Thyroid gland (tissue), 4 donors: ENCODE results near the gene CNKSR1. TPM values are rescaled to one million over a fixed set of nuclear protein-coding genes. Genes with fewer than 3 reads are reported as not detected.
A peak's percentile ranks its signal among the peaks of the same experiment; 100 is the strongest.

Experiments
- DNase-seq, 2 donors: peaks; one replicate each; pipeline ENCODE4 v3.0.0-alpha.2; 2019
- H3K27ac ChIP-seq, 3 donors: fragments of 200-600 bp; sonication (generic); 1 replicate in 2 of 3; 2 replicates in 1 of 3; pipeline ENCODE4 v1.5.1; 2016 to 2019; ENCODE audit warnings: mild to moderate bottlenecking in 1 of 3, moderate library complexity in 1 of 3
- H3K27me3 ChIP-seq: fragments of 200-600 bp; sonication (generic); one replicate; pipeline ENCODE4 v1.5.1; 2019
- H3K36me3 ChIP-seq, 2 donors: fragments of 200-600 bp; sonication (generic); one replicate each; pipeline ENCODE4 v1.5.1; 2016 to 2019
- H3K4me1 ChIP-seq, 2 donors: fragments of 200-600 bp; sonication (generic); one replicate each; pipeline ENCODE4 v1.5.1; 2017 to 2019
- H3K4me3 ChIP-seq, 3 donors: fragments of 200-600 bp; sonication (generic); replicated peaks in 1 of 3; 1 replicate in 2 of 3; 2 replicates in 1 of 3; pipeline ENCODE4 v1.5.1; 2016; ENCODE audit warnings: mild to moderate bottlenecking in 1 of 3
- H3K9me3 ChIP-seq: fragments of 200-600 bp; sonication (generic); one replicate; pipeline ENCODE4 v1.5.1; 2017
- POLR2A ChIP-seq, 2 donors: fragments of 450-650 bp; IDR thresholded peaks; one replicate each; pipeline ENCODE4 v1.6.1; 2017; ENCODE audit warnings: antibody characterized with exemption in 2 of 2, mild to moderate bottlenecking in 2 of 2, moderate library complexity in 1 of 2
- WGBS, 2 donors: methylation state at CpG; one replicate each; pipeline ENCODE4 v1.1.5; 2017; 5-methylcytosine and 5-hydroxymethylcytosine counted together
- intact Hi-C: fragments of 100-400 bp; cut with DNase I; formaldehyde crosslinking; loops from one replicate; pipeline ENCODE4 v1.15.1; 2023
- total RNA-seq, 4 donors: library from RNA; depleted of rRNA; stranded (reverse); fragments of >200 nt; gene quantifications; one replicate each; pipeline ENCODE4 v1.2.3, GENCODE V29; 2016
- TF ChIP-seq, protein P1 (sequence below), 6 experiments: fragments of 200-600 bp in 3 of 6; fragments of 450-650 bp in 3 of 6; sonication (generic) in 3 of 6; IDR thresholded peaks; one replicate each; pipeline ENCODE4 v1.5.1; 2016 to 2019; ENCODE audit warnings: antibody characterized with exemption in 6 of 6, mild to moderate bottlenecking in 2 of 6, inconsistent platforms in 1 of 6, moderate library complexity in 1 of 6

The CNKSR1 gene
- total RNA-seq, 4 donors from 2014 or later: 20.0 to 81.2 (median 31.6) TPM

DNA sequence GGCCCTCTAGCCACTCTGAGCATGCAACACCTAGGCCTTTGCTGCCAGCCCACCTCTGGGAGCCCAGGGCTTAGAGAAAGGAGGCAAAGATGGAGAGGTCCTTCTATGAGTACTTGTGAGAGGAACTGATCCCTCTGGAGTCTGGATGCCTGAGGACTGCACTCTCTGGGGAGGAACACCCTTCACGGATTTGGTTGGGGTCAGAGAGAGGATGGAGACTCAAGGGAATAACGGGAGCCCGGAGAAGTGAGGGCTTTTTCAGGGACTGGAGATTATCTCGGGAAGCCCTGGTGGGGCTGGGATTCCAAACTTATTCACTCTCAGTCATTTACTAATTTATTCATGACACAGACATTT is 8.1 kb upstream of the CNKSR1 start:
- H3K27ac ChIP-seq: peak overlapping the region in 2 of 3 donors; percentile 50 to 61
- H3K4me3 ChIP-seq: no peak overlapping the region
- 53 to 62% methylated on average over 4 of the region's 4 CpGs for WGBS, 2 donors
- DNase-seq: no peak
- H3K4me1 ChIP-seq: peaks cover 11 to 23% of the 10 kb centered on the region in 2 donors
- TF ChIP-seq, protein P1, sequence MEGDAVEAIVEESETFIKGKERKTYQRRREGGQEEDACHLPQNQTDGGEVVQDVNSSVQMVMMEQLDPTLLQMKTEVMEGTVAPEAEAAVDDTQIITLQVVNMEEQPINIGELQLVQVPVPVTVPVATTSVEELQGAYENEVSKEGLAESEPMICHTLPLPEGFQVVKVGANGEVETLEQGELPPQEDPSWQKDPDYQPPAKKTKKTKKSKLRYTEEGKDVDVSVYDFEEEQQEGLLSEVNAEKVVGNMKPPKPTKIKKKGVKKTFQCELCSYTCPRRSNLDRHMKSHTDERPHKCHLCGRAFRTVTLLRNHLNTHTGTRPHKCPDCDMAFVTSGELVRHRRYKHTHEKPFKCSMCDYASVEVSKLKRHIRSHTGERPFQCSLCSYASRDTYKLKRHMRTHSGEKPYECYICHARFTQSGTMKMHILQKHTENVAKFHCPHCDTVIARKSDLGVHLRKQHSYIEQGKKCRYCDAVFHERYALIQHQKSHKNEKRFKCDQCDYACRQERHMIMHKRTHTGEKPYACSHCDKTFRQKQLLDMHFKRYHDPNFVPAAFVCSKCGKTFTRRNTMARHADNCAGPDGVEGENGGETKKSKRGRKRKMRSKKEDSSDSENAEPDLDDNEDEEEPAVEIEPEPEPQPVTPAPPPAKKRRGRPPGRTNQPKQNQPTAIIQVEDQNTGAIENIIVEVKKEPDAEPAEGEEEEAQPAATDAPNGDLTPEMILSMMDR (IDR thresholded peaks at IDR 0.05): no peak
- no peak for TF ChIP-seq POLR2A (IDR thresholded peaks at IDR 0.05)
- intact Hi-C loops: no loop called here
- H3K36me3 ChIP-seq: no peaks in the 10 kb centered on the region
- no peaks in the 10 kb centered on the region for H3K9me3 ChIP-seq
- H3K27me3 ChIP-seq: no peaks in the 10 kb centered on the region

DNA sequence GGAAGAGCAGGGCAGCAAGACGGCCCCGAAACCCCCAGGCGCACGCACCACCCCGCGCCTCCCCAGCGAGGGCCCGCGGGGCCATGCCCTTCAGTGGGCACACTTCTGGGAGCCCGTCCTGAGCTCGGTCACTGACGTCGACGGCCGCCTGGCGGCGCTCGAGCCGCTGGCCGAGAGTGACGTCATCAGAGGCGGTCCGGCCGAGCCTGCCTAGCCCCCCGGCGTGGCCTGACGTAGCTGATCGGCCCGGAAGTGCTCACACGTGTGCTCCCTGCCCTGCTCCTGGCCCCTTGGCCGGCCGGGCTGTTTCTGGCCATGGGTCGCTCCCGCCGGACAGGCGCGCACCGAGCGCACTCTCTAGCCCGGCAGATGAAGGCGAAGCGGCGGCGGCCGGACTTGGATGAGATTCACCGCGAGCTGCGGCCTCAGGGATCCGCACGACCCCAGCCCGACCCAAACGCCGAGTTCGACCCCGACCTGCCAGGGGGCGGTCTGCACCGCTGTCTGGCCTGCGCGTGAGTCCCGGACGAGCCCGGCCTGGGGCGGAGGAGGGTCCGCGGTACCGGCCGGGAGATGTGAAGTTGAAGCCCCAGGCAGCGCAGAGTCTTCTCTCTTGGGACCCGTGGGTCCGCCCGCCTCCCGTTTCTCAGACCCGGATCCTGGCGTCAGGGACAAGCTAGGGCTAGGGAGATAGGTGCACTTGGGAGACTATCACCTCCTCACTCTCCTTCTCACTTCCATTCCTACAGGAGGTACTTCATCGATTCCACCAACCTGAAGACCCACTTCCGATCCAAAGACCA is 7.4 kb upstream of the CNKSR1 start, which contains the start of gene ZNF593:
ZNF593 (plus strand) TSS at position 240 of the 803 bp plus-strand sequence; CDS start at position 316, 76 bp downstream.
- Histone ChIP-seq H3K4me1 (peaks cover 8 to 18% of the 10 kb centered on the region in 2 donors), H3K27ac (peak within 1 kb of the TSS; percentile 39 to 61 (median 50)), H3K36me3 (no peaks in the 10 kb centered on the region), H3K9me3 (no peaks in the 10 kb centered on the region), H3K27me3 (no peaks in the 10 kb centered on the region), H3K4me3 (peak within 1 kb of the TSS; percentile 56 to 81 (median 58))
- intact Hi-C loops: loop anchor here (5.0 kb wide), 1 partner anchor 62 kb away; the partner anchor contains the start of gene CEP85
- DNase-seq: peak; percentile 93
- TF ChIP-seq, protein P1 (IDR thresholded peaks at IDR 0.05): peak; percentile 65 to 99 (median 90)
- TF ChIP-seq POLR2A (IDR thresholded peaks at IDR 0.05): peak in 1 of 2 donors; percentile 74
- 2% methylated on average over 24 to 40 of the region's 76 CpGs for WGBS, 2 donors

DNA sequence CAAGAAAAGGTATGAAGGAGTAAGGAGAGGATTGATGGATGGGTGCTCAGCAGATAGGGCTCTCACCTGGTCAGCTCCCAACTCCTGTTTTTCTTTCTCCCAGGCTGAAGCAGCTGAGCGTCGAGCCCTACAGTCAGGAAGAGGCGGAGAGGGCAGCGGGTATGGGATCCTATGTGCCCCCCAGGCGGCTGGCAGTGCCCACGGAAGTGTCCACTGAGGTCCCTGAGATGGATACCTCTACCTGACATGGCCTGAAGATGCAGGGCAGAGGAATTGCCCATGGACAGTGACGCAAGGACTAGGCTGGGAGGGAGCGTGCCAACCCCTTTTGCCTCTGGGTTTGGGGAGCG is 6.8 kb upstream of the CNKSR1 start:
- no peak for TF ChIP-seq POLR2A (IDR thresholded peaks at IDR 0.05)
- TF ChIP-seq, protein P1 (IDR thresholded peaks at IDR 0.05): no peak
- intact Hi-C loops: loop anchor here (5.0 kb wide), 1 partner anchor 62 kb away; the partner anchor contains the start of gene CEP85
- Histone ChIP-seq H3K36me3 (no peaks in the 10 kb centered on the region), H3K4me1 (peaks cover 8 to 18% of the 10 kb centered on the region in 2 donors), H3K27me3 (no peaks in the 10 kb centered on the region), H3K9me3 (no peaks in the 10 kb centered on the region), H3K27ac (peak overlapping the region in 2 of 3 donors; percentile 50 to 61), H3K4me3 (peak overlapping the region; percentile 56 to 81 (median 58))
- peak in 1 of 2 donors; percentile 13 for DNase-seq
- 62 to 66% methylated on average over 8 to 9 of the region's 9 CpGs for WGBS, 2 donors

GRCh38 chr1:26171084-26172072 is 5.9 kb upstream of the CNKSR1 start, which contains the start of gene ZNF593OS:
ZNF593OS (minus strand) TSS chr1:26171832; CDS start chr1:26171661, 171 bp downstream.
- H3K27ac ChIP-seq: peak within 1 kb of the TSS in 1 of 3 donors; percentile 50
- no peaks in the 10 kb centered on the region for H3K36me3 ChIP-seq
- no peaks in the 10 kb centered on the region for H3K9me3 ChIP-seq
- TF ChIP-seq, protein P1 (IDR thresholded peaks at IDR 0.05): no peak
- TF ChIP-seq POLR2A (IDR thresholded peaks at IDR 0.05): no peak
- peaks cover 8 to 18% of the 10 kb centered on the region in 2 donors for H3K4me1 ChIP-seq
- WGBS, 2 donors: 89 to 91% methylated on average over 30 to 34 of the region's 34 CpGs
- H3K4me3 ChIP-seq: peak within 1 kb of the TSS in 1 of 3 donors; percentile 58
- H3K27me3 ChIP-seq: no peaks in the 10 kb centered on the region
- intact Hi-C loops: loop anchor here (5.0 kb wide), 1 partner anchor 61 kb away; the partner anchor contains the start of gene CEP85
- DNase-seq: no peak
